Measurements from ENCODE around the gene SPEF1.

DNA sequence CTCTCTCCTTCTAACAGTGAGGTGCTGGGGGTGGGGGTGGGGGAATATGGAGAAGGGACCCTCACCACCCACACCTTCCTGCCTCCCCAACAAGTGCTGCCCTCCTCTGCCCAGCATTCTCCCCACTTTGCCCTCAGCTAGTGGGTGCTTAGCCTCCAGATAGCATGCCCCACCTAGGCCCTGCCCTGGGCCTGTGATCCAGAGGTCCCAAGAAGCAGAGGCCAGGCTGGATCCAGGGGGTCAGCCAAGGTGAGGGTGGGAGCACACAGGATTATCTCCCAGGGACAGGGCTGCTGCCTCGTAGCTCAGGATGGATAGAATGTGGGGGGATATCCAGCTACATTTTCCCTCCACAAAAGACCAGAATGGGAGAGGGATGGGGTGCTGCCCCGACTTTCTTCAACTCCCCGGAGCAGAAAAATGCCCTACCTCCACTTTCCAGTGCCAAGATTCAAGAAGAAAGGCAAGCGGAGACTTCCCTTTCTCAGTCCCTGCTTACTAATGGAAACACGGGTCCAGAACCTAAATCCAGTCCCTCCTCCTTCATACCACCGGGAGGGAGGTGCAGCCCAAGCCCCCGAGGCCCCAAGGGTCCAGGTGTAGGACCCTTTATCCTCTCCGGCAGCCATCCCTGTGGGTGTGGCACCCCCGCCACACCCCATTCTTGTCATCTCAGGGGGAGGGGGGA lies 14.7 kb downstream of the SPEF1 start:
- TF ChIP-seq POLR2A (IDR thresholded peaks at IDR 0.05), result no peak
- TF ChIP-seq, protein P1, sequence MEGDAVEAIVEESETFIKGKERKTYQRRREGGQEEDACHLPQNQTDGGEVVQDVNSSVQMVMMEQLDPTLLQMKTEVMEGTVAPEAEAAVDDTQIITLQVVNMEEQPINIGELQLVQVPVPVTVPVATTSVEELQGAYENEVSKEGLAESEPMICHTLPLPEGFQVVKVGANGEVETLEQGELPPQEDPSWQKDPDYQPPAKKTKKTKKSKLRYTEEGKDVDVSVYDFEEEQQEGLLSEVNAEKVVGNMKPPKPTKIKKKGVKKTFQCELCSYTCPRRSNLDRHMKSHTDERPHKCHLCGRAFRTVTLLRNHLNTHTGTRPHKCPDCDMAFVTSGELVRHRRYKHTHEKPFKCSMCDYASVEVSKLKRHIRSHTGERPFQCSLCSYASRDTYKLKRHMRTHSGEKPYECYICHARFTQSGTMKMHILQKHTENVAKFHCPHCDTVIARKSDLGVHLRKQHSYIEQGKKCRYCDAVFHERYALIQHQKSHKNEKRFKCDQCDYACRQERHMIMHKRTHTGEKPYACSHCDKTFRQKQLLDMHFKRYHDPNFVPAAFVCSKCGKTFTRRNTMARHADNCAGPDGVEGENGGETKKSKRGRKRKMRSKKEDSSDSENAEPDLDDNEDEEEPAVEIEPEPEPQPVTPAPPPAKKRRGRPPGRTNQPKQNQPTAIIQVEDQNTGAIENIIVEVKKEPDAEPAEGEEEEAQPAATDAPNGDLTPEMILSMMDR (IDR thresholded peaks at IDR 0.05), result no peak

Data from body of pancreas (tissue), 4 donors.